HepG2 (cell line): ENCODE measurements around the gene NPSR1. TPM values are rescaled to one million over a fixed set of nuclear protein-coding genes. Genes with fewer than 3 reads are reported as not detected.
A peak's percentile ranks its signal among the peaks of the same experiment; 100 is the strongest.
"Not testable (repeated sequence)": the region's sequence is repeated elsewhere in the genome, so short reads cannot be mapped to it uniquely, and the experiment has no call there.

Experiments
- ATAC-seq: fragments of 200-7000 bp; cut with Tn5 transposase; 3 replicates; pipeline ENCODE4 v1.9.1; 2020; ENCODE audit warnings: mild to moderate bottlenecking, moderate library complexity
- BruUV-seq: library from RNA; stranded (reverse); fragments of 400-500 nt; replicated peaks from 2 replicates; lab custom pipeline; 2021; lab: Mats Ljungman, UMichigan
- CTCF ChIA-PET: fragments of 300-600 bp; formaldehyde crosslinking; extraction: SDS; loops from one replicate; lab custom pipeline; 2021; ENCODE audit warnings: low total read pairs, inconsistent platforms, low intra/inter-chr PET ratio; lab: Yijun Ruan, JAX
- POLR2A ChIA-PET: fragments of 350-600 bp; sonication (Branson Sonifier 250); formaldehyde crosslinking; loops from one replicate; lab custom pipeline; 2020; ENCODE audit warnings: antibody characterized with exemption, inconsistent platforms; lab: Yijun Ruan, JAX
- DNase-seq: peaks from one replicate; pipeline ENCODE4 v3.0.0-alpha.2; 2015; ENCODE audit warnings: low spot score
- FAIRE-seq: peaks from 3 replicates; lab custom pipeline; 2011; peaks lifted over from hg19 to GRCh38; lab: Jason Lieb, UNC
- H2AFZ ChIP-seq: one replicate; pipeline ENCODE4 v1.6.1; 2011; ENCODE audit warnings: low read length, inconsistent platforms
- H3K27ac ChIP-seq: fragments of 300-600 bp; 3 replicates; pipeline ENCODE4 v1.8.0; 2011; ENCODE audit warnings: mixed run types, mild to moderate bottlenecking, mixed read lengths, low read length, inconsistent platforms; ENCODE audit not compliant: insufficient read depth; ENCODE audit errors: extremely low read length
- H3K27me3 ChIP-seq, 2 experiments: fragments of 200-600 bp in 1 of 2; 2 replicates in 1 of 2; 3 replicates in 1 of 2; pipeline versions ENCODE4 v1.6.0 to v1.8.0; 2011; ENCODE audit warnings: low read length in 2 of 2, mild to moderate bottlenecking in 2 of 2, moderate library complexity in 2 of 2, inconsistent platforms in 1 of 2; ENCODE audit not compliant: insufficient read depth in 2 of 2, control insufficient read depth in 1 of 2
- H3K36me3 ChIP-seq, 2 experiments: fragments of 200-600 bp in 1 of 2; replicated peaks in 1 of 2; 2 replicates in 1 of 2; 3 replicates in 1 of 2; pipeline versions ENCODE4 v1.5.1 to v1.8.0; 2011; ENCODE audit warnings: low read length in 2 of 2, inconsistent platforms in 1 of 2; ENCODE audit not compliant: insufficient read depth in 2 of 2, control insufficient read depth in 1 of 2
- H3K4me1 ChIP-seq: 2 replicates; pipeline ENCODE4 v1.5.1; 2012; ENCODE audit warnings: low read length, inconsistent platforms; ENCODE audit not compliant: insufficient read depth
- H3K4me2 ChIP-seq: 2 replicates; pipeline ENCODE4 v1.6.0; 2011; ENCODE audit warnings: low read depth, low read length, inconsistent platforms
- H3K4me3 ChIP-seq, 3 experiments: fragments of 200-600 bp in 1 of 3; sonication (generic), shearing (Covaris generic) in 1 of 3; replicated peaks in 1 of 3; 2 replicates each; pipeline ENCODE4 v1.5.1; 2011 to 2016; ENCODE audit warnings: low read length in 3 of 3, inconsistent platforms in 2 of 3, low read depth in 2 of 3, mild to moderate bottlenecking in 2 of 3, control low read depth in 1 of 3, mixed read lengths in 1 of 3; ENCODE audit not compliant: insufficient read depth in 1 of 3
- H3K79me2 ChIP-seq: one replicate; pipeline ENCODE4 v1.6.1; 2011; ENCODE audit warnings: low read length, inconsistent platforms; ENCODE audit not compliant: insufficient read depth
- H3K9ac ChIP-seq: 2 replicates; pipeline ENCODE4 v1.6.0; 2011; ENCODE audit warnings: mild to moderate bottlenecking, low read depth, low read length, inconsistent platforms; ENCODE audit not compliant: insufficient read depth
- H3K9me3 ChIP-seq: 2 replicates; pipeline ENCODE4 v1.5.1; 2012; ENCODE audit warnings: mild to moderate bottlenecking, low read length
- H4K20me1 ChIP-seq: 2 replicates; pipeline ENCODE4 v1.6.0; 2011; ENCODE audit warnings: inconsistent platforms, mild to moderate bottlenecking, low read length, moderate library complexity; ENCODE audit not compliant: insufficient read depth
- CTCF ChIP-seq: sonication (generic); formaldehyde crosslinking; IDR thresholded peaks from 2 replicates; pipeline ENCODE4 v1.5.0; 2020; ENCODE audit warnings: mild to moderate bottlenecking, missing genetic modification reagents, moderate library complexity
- MTA1 ChIP-seq: sonication (generic); formaldehyde crosslinking; IDR thresholded peaks from 2 replicates; pipeline ENCODE4 v1.4.0; 2020; ENCODE audit warnings: missing genetic modification reagents, mild to moderate bottlenecking, borderline replicate concordance
- STAG1 ChIP-seq: sonication (generic); formaldehyde crosslinking; IDR thresholded peaks from 2 replicates; pipeline ENCODE4 v1.4.0; 2020; ENCODE audit warnings: missing genetic modification reagents
- TFDP1 ChIP-seq: IDR thresholded peaks from 2 replicates; pipeline ENCODE4 v1.6.1; 2016; ENCODE audit warnings: missing compliant biosample characterization, missing genetic modification reagents, borderline replicate concordance
- ZNF576 ChIP-seq: sonication (generic); formaldehyde crosslinking; IDR thresholded peaks from 2 replicates; pipeline ENCODE4 v1.4.0; 2020; ENCODE audit warnings: mild to moderate bottlenecking, missing genetic modification reagents
- WGBS: methylation state at CpG from one replicate; pipeline ENCODE4 v1.1.6; 2017; ENCODE audit warnings: low lambda C conversion rate; 5-methylcytosine and 5-hydroxymethylcytosine counted together
- in situ Hi-C: cut with HindIII; loops from 2 replicates; pipeline ENCODE4 v1.10.0; 2017; ENCODE audit warnings: low pct_unique_long_range_greater_than_20kb; ENCODE audit not compliant: extremely low pct_ligation_motif_present
- intact Hi-C: fragments of 100-400 bp; cut with micrococcal nuclease; formaldehyde crosslinking; loops from one replicate; pipeline ENCODE4 v1.10.0; 2022; ENCODE audit not compliant: unreplicated experiment
- polyA plus RNA-seq, 8 experiments: library from polyadenylated mRNA; depleted of rRNA in 3 of 8; stranded (reverse) in 7 of 8; unstranded in 1 of 8; fragments of >200 nt; fragmentation: Illumina TruSeq in 4 of 8; extraction: Trizol in 4 of 8; gene quantifications; 2 replicates each; pipeline versions ENCODE4 v1.2.1 to v1.2.3, GENCODE V29; 2011 to 2016; ENCODE audit warnings: low read depth in 4 of 8, missing spikeins in 1 of 8, mixed read lengths in 1 of 8; ENCODE audit not compliant: insufficient read depth in 1 of 8
- total RNA-seq, 5 experiments: library from RNA; depleted of rRNA; stranded (reverse); fragments of >200 nt; fragmentation: Illumina TruSeq; extraction: Trizol; gene quantifications; 2 replicates each; pipeline ENCODE4 v1.2.3, GENCODE V29; 2016; ENCODE audit warnings: low read depth in 1 of 5

Gene NPSR1
- total and polyA plus RNA-seq, 2 of the 13 experiments (the other 11 are each of a cell fraction or from before 2014, with no cell fraction given) = not detected

- H3K9ac ChIP-seq = no peak overlapping the region
- WGBS = 81% methylated on average over 4 of the region's 4 CpGs
- POLR2A ChIA-PET = no interaction called here
- no peaks in the 10 kb centered on the region for H4K20me1 ChIP-seq
- H2AFZ ChIP-seq = no peak overlapping the region
- H3K9me3 ChIP-seq = no peaks in the 10 kb centered on the region
- CTCF ChIA-PET = no interaction called here
- peaks cover 0 to 3% of the 10 kb centered on the region in 2 experiments; a peak in 1 of 5 replicates for H3K36me3 ChIP-seq
- peaks cover 6% of the 10 kb centered on the region; the same call in 1 of the 2 replicates for H3K4me1 ChIP-seq
- TF ChIP-seq MTA1 (CRISPR knock-in tag) = no peak
- no peak for TF ChIP-seq TFDP1 (CRISPR knock-in tag)
- no peaks in the 10 kb centered on the region for H3K27me3 ChIP-seq
- intact Hi-C loops (no loop called here), in situ Hi-C loops (no loop called here)
- no peak overlapping the region for H3K4me2 ChIP-seq
- H3K79me2 ChIP-seq = no peaks in the 10 kb centered on the region
- ATAC-seq = no peak
- FAIRE-seq = no peak
- no TSS peak for BruUV-seq
- no peak overlapping the region for H3K27ac ChIP-seq
- no peak overlapping the region for H3K4me3 ChIP-seq
- no peak for DNase-seq
Measured at GRCh38 chr7:34622771-34623250, 35.2 kb upstream of the NPSR1 start.

GRCh38 chr7:34628618-34629017 is 29.4 kb upstream of the NPSR1 start:
- H3K27me3 ChIP-seq, H3K9me3 ChIP-seq, BruUV-seq, H3K4me3 ChIP-seq, in situ Hi-C loops, FAIRE-seq, H4K20me1 ChIP-seq, CTCF ChIA-PET, ATAC-seq, H3K36me3 ChIP-seq, DNase-seq, H3K4me1 ChIP-seq, H3K9ac ChIP-seq, H3K79me2 ChIP-seq, POLR2A ChIA-PET, intact Hi-C loops, H3K27ac ChIP-seq, H3K4me2 ChIP-seq, H2AFZ ChIP-seq: not testable (repeated sequence)
- WGBS = 84% methylated on average over 3 of the region's 4 CpGs
- TF ChIP-seq ZNF576 (CRISPR knock-in tag) = 0 out of 2 replicates have a peak, but pooled peaks have one; percentile 67
- TF ChIP-seq STAG1 = peak; percentile 25; the same call in 1 of the 2 replicates
- TF ChIP-seq CTCF = peak; percentile 29; the same call in 1 of the 2 replicates
